ENCODE results near the gene CYLD. TPM values are rescaled to one million over a fixed set of nuclear protein-coding genes. Genes with fewer than 3 reads are reported as not detected.
A peak's percentile ranks its signal among the peaks of the same experiment; 100 is the strongest.

CYLD gene
- total and polyA plus RNA-seq, 10 of the 15 experiments (the other 5 are each of a cell fraction or from before 2014, with no cell fraction given) = 19.2 to 106 (median 46.1) TPM

- peaks cover 22% of the 10 kb centered on the region for H3K4me1 ChIP-seq (ENCODE audit: control insufficient read depth, insufficient read depth, low read length)
- no peak overlapping the region for H3K4me3 ChIP-seq
- H3K9me3 ChIP-seq (replicated peaks; ENCODE audit: control insufficient read depth, insufficient read depth, low read length) = no peaks in the 10 kb centered on the region
- TSS peak; percentile 47 for BruUV-seq (replicated peaks)
- FAIRE-seq (no peak), DNase-seq (ENCODE audit: low read depth, low spot score) (no peak), ATAC-seq (no peak)
- no peaks in the 10 kb centered on the region for H4K20me1 ChIP-seq (ENCODE audit: control insufficient read depth, insufficient read depth)
- H3K4me2 ChIP-seq (ENCODE audit: control insufficient read depth, insufficient read depth) = no peak overlapping the region
- WGBS (ENCODE audit: insufficient coverage, insufficient replicate concordance, low lambda C conversion rate, missing lambda C conversion rate) = 85% methylated on average over 10 of the region's 10 CpGs
- ChIA-PET RAD21 (ENCODE audit: unreplicated experiment) (interaction anchor here (1.3 kb wide), 1 partner anchor 9 kb away, joined by 4 read pairs; the partner anchor contains the start of gene CYLD), POLR2A (no interaction called here), CTCF (interaction anchor here (0.7 to 1.1 kb wide), 3 partner anchors 12 to 222 kb away, joined by 3 read pairs; no protein-coding TSS in a partner anchor), SMC1A (ENCODE audit: uncharacterized antibody, unreplicated experiment) (interaction anchor here (0.8 to 5.1 kb wide), 4 partner anchors 9 to 16 kb away, joined by 3 to 54 read pairs (median 4); partner anchors contain the start of gene CYLD)
- peaks cover 2 to 5% of the 10 kb centered on the region in 2 experiments; a peak in 2 of 4 replicates for H3K36me3 ChIP-seq (ENCODE audit: control insufficient read depth in 2 of 2, insufficient read depth in 2 of 2, low read length in 1 of 2)
- in situ Hi-C loops (cut with MboI) = no loop called here
- TF ChIP-seq KAT2A (conservative IDR thresholded peaks at IDR 0.05; ENCODE audit: control insufficient read depth, low read depth, low read length) (no peak), NFYA (IDR thresholded peaks at IDR 0.05; ENCODE audit: borderline replicate concordance, low read depth, low read length) (no peak), EED (IDR thresholded peaks at IDR 0.05; ENCODE audit: low read depth) (no peak), PKNOX1 (IDR thresholded peaks at IDR 0.05) (no peak)
- no peaks in the 10 kb centered on the region for H3K79me2 ChIP-seq (ENCODE audit: control insufficient read depth, insufficient read depth, low read length)
- H2AFZ ChIP-seq (ENCODE audit: control insufficient read depth, low read depth, low read length) = no peak overlapping the region
- H3K27me3 ChIP-seq (replicated peaks in 1 of 2; ENCODE audit: control insufficient read depth in 2 of 2, insufficient read depth in 2 of 2, low read length in 1 of 2) = no peaks in the 10 kb centered on the region
- intact Hi-C loops (cut with micrococcal nuclease; ENCODE audit: unreplicated experiment) = no loop called here
- H3K27ac ChIP-seq (ENCODE audit: control insufficient read depth, insufficient read depth) = no peak overlapping the region
- H3K9ac ChIP-seq (ENCODE audit: control insufficient read depth, insufficient read depth, low read length) = no peak overlapping the region
Observed at GRCh38 chr16:50731989-50732832, 9.7 kb upstream of the CYLD start.
